ENCODE data around the gene TROAP. TPM values are rescaled to one million over a fixed set of nuclear protein-coding genes. Genes with fewer than 3 reads are reported as not detected.
A peak's percentile ranks its signal among the peaks of the same experiment; 100 is the strongest.

TROAP gene
- total RNA-seq, 2 donors from 2014 or later: 11.8 to 51.8 TPM

GRCh38 chr12:49293056-49293956 lies 29.7 kb upstream of the TROAP start:
- intact Hi-C loops (cut with DNase I): no loop called here
- Histone ChIP-seq H3K36me3 (no peaks in the 10 kb centered on the region), H3K9me3 (no peaks in the 10 kb centered on the region), H3K27ac (no peak overlapping the region), H3K4me1 (peaks cover 12% of the 10 kb centered on the region), H3K9ac (ENCODE audit: low read depth in 2 of 2, low read length in 2 of 2) (no peak overlapping the region), H3K4me3 (no peak overlapping the region), H3K27me3 (peaks cover 40% of the 10 kb centered on the region)
- peak; percentile 39 for DNase-seq
- no peak for TF ChIP-seq CTCF (IDR thresholded peaks at IDR 0.05)

GRCh38 chr12:49294086-49294803 lies 28.8 kb upstream of the TROAP start:
- no peaks in the 10 kb centered on the region for H3K36me3 ChIP-seq
- intact Hi-C loops (cut with DNase I): no loop called here
- peaks cover 12% of the 10 kb centered on the region for H3K4me1 ChIP-seq
- no peak for DNase-seq
- H3K27me3 ChIP-seq: peaks cover 47% of the 10 kb centered on the region
- H3K4me3 ChIP-seq: no peak overlapping the region
- no peaks in the 10 kb centered on the region for H3K9me3 ChIP-seq
- H3K9ac ChIP-seq (ENCODE audit: low read depth in 2 of 2, low read length in 2 of 2): peak overlapping the region in 1 of 2 donors; percentile 24
- no peak overlapping the region for H3K27ac ChIP-seq
- no peak for TF ChIP-seq CTCF (IDR thresholded peaks at IDR 0.05)

GRCh38 chr12:49294804-49295081 lies 28.3 kb upstream of the TROAP start:
- peaks cover 12% of the 10 kb centered on the region for H3K4me1 ChIP-seq
- peaks cover 47% of the 10 kb centered on the region for H3K27me3 ChIP-seq

GRCh38 chr12:49295082-49295936 lies 27.7 kb upstream of the TROAP start, which contains the start of gene PRPH:
Gene PRPH (plus strand): TSS chr12:49295147. CDS start chr12:49295201, 54 bp downstream.
- H3K36me3 ChIP-seq: no peaks in the 10 kb centered on the region
- H3K9ac ChIP-seq (ENCODE audit: low read depth in 2 of 2, low read length in 2 of 2): peak within 1 kb of the TSS in 1 of 2 donors; percentile 24
- peaks cover 12% of the 10 kb centered on the region for H3K4me1 ChIP-seq
- no peak within 1 kb of the TSS for H3K4me3 ChIP-seq
- H3K27me3 ChIP-seq: peaks cover 47% of the 10 kb centered on the region
- no peaks in the 10 kb centered on the region for H3K9me3 ChIP-seq
- DNase-seq: no peak
- TF ChIP-seq CTCF (IDR thresholded peaks at IDR 0.05): no peak
- no peak within 1 kb of the TSS for H3K27ac ChIP-seq
- intact Hi-C loops (cut with DNase I): no loop called here

More at GRCh38 chr12:49294804-49295081, 28.3 kb upstream of the TROAP start:
- Histone ChIP-seq H3K9ac (ENCODE audit: low read depth in 2 of 2, low read length in 2 of 2) (no peak overlapping the region), H3K4me3 (no peak overlapping the region), H3K36me3 (no peaks in the 10 kb centered on the region), H3K27ac (no peak overlapping the region), H3K9me3 (no peaks in the 10 kb centered on the region)
- TF ChIP-seq CTCF (IDR thresholded peaks at IDR 0.05): no peak
- intact Hi-C loops (cut with DNase I): no loop called here
- DNase-seq: no peak
